Measurements from ENCODE around the gene CC2D2A.

- TF ChIP-seq POLR2A (IDR thresholded peaks at IDR 0.05; ENCODE audit: low read depth, low read length) = no peak
- TF ChIP-seq POLR2AphosphoS5 (IDR thresholded peaks at IDR 0.05; ENCODE audit: low read depth, low read length) = no peak
- no peak for TF ChIP-seq TAF1 (IDR thresholded peaks at IDR 0.05; ENCODE audit: low read depth, low read length)
Measured at GRCh38 chr4:15444276-15444675, 25.4 kb upstream of the CC2D2A start.

All from GM12891 (cell line).